Renal cortex interstitium (tissue), 11 donors: ENCODE results near the gene DBN1. TPM values are rescaled to one million over a fixed set of nuclear protein-coding genes. Genes with fewer than 3 reads are reported as not detected.
"Not testable (repeated sequence)": the region's sequence is repeated elsewhere in the genome, so short reads cannot be mapped to it uniquely, and the experiment has no call there.

ENCODE experiments used
- DNase-seq, 11 donors: peaks; one replicate each; pipeline ENCODE4 v3.0.0-alpha.2; 2013; ENCODE audit warnings: low read depth in 9 of 11, low spot score in 4 of 11; ENCODE audit errors: extremely low read depth in 1 of 11
- polyA plus RNA-seq, 3 donors: library from polyadenylated mRNA; unstranded; fragments of 120-200 nt; gene quantifications; one replicate each; pipeline ENCODE4 v1.2.1, GENCODE V29; 2013; ENCODE audit not compliant: insufficient read length in 3 of 3

Gene DBN1
- polyA plus RNA-seq, 3 donors = 169 to 239 (median 183) TPM

DNA sequence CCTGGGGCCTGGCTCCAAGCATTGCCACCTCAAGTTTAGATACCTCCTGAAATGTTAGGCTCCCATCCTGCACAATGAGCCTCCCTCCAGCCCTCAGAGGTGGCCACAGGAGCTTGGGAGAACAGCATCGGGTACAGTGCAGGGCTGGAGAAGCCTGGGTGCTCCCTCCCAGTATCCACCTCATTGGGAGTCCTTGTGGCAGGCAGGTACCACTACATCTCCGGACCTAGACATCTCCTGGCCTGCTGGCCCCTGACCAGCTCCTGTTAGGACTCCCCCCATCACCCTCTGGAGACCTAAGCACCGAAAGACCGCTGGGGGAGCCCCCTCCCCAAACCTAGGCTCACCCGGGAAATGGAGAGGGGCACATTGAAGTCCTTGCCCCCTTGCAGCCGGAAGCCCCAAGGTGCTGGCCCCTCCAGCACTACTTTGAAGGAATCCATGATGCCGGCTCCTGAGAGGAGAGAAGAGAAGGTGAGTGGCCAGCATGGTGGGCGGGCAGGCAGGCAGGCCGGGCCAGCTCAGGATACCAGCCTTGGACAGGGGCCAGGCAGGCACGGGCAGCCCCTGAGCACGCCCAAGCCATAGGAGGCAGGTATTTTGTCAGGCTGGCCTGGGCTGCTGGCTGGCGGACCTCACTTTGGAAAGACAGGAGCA lies 22.8 kb upstream of the DBN1 start:
- DNase-seq = no peak

DNA sequence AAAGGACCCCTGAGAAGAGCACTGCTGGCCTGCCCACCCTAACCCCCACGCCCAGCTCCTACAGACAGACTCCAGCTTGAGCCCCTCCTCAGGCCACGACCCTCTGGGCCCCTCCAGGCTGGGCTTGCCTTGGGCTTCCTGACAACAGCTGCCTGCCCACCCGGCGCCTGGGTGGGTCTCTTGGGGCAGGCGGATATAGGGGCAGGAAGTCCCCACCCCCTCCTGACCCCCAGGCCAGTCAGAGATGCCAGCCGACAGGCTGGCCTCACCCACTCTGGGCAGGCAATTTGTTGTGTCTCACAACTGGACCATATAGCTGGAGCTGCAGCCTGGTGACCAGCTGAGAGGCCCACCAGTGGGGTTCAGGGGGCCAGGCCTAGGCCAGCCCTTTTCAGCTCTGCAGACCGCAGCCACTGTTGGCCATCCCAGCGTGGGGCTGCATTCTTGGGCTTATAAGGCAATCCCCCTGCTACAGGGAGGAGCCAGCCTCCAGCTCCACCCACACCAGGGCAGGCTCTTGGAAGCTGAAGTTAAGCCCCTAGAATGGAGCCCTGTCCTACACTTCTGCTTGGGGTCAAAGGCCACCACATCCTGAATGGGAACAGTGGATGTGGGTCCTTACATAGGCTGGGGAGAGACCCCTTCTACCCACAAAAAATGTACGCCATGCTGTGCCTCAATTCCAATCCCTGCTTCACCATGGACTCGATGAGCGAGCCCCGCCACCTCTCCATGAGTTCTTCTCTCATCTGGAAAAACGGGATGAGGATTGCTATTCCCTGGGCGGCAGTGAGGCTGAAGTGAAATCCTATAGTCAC lies 22.0 kb upstream of the DBN1 start:
- DNase-seq = peak in 5 of 11 donors; percentile 64 to 82 (median 74)

DNA sequence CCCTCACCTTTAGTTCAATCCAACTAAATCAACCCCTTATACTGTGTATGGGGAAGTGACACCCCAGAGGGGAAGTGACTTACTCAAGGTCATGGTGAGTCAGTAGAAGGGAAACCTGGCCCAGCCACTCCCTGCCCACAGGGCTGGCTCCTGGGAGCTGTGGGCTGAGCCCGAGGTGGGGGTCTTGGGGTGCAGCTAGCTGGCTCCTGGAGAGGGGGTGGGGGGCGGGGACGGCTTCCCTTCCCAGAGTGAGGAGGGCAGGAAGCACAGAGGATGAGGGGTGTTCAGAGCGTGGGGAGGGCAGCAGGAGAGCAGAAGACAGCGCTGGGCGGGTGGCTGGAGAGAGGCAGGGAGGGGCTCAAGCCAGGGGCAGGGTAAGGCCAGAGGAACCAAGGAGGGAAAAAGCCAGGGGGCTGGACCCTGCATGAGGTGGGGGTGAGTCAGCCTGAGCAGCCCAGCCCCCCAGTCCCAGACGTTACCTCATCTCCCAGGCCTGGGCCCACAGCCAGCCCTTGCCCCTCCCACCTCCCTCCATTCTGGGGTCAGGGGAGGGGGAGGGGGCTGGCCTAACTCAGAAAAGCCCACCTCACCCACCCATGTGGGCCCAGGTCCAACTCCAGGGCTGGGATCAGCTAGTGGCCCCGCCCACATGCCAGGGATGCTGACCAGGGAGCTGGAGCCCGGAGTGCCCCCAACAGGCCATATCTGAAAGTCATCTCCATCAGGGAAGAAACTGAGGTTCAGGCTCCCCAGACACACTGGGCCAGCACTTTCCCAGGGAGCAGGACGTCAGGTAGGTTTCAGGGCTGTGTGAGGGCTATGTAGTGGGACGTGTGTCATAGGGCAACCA lies 21.1 kb upstream of the DBN1 start:
- DNase-seq = peak in 4 of 11 donors; percentile 54 to 66 (median 58)

DNA sequence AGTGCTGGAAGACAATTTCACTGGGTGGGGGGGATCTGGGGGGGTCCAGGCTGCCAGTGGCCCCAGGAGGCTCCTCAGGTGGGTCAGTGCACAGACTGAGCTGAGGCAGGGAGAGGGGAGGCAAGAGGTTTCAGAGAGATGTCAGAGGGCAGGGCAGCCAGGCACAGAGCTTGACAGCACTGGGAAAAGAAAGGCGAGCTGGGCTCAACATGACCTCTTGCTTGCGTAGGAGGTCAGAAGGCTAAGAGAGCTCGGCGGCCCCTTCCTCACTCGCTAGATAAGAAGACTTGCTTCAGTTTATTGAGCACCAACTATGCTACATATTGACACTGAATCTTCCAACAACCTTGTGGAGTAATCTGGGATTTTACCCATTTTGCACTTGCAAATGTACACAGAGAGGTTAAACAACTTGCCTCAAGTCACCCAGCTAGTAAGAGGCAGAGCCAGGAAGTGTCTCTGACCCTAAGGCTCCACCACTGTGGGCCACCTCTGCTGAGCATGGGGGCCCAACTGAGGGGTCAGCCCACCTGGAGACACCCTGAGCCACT lies 20.4 kb upstream of the DBN1 start:
- no peak for DNase-seq

DNA sequence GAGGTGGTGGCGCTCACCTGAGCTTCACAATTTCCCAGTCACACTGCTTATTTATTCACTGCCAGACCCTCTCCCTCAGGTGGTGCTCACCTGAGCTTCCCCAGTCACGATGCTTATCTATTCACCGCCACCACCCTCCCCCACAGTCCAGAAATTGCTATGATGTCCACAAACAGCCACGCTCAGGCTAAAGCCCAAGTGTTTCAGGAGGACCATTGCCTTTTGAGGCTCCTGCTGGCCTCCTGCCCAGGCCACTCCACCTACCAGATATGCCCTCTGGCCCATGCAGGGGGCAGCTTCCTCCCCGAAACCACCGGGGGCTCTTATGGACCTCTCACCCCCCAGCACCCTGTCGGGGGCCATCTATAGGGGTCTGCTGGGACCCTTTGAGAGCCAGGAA lies 19.4 kb upstream of the DBN1 start:
- no peak for DNase-seq

DNA sequence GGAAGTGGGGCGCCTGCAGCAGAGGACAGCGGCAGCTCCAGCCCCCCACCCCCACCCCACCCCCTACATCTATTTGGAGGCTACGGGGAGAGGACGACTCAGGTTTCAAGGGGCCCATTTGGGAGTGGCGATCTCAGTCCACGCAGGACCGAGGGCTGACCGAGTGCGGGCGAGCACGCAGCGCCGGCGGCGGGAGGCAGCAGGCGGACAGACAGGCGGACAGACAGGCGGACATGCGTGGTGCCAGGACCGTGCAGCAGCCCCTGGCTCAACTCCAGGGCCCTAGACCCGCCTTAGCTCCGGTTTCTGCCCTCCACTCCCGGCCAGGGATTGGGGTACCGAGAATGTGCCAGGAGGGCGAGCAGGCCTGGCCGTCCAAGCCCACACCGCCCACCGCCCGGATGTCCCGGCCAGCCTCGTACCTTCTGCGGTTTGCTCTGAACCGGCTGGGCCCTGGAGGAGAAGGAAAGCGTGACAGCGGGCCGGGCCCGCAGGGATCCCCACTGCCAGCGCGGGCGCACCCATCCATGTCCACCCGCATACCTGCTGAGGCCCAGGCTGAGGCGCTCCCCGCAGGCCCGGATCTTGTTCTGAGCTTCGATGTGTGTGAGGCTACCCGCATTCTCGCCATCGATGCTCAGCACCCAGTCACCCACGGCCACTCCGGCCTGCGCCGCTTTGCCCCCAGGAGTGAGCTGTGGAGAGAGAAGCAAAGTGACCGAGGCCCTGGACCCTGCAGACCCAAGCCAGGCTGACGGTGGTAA lies 18.7 kb upstream of the DBN1 start:
- DNase-seq = no peak

DNA sequence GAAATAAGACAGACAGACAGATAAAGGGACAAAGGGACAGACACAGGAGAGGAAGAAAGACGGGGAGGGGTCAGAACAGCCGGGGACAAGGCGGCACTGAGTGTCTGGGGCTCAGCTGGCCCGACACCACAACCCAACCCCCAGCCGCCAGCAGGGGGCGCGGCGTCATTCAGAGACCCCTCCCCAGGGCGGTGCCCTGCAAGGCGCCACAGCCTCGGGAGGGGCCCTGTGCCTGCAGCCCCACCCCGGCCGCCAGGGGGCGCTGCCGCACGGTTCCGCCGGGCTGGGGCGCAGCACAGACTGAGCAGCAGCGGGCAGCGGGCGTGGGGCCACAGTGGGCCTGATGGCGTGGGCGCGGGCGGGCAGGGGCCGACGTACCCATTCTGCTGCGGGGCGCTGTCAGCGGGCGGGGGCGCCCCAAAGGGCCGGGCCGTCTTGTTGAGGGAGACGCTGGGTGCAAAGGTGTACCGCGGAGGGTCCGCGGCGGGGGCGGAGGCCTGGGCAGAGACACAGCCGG lies 18.1 kb upstream of the DBN1 start:
- no peak for DNase-seq

DNA sequence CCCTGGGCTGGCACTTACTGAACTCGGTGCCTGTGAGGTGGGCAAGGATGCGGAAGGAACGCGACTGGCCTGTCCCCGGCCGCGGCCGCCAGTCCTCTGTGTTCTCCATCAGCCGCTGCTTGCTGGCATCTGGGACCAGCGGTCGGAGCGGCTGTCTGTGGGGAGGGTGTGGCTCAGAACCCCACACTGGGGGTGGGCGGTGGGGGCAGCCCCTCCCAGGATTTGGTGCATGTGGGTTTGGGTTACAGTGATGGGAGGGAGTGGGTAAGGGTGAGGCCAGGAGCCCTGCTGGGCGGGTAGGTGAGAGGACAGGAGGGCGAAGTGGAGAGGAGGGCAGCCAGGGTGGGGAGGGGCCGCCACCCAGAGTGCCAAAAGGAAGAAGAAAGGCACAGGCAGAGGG lies 17.6 kb upstream of the DBN1 start:
- DNase-seq = no peak

DNA sequence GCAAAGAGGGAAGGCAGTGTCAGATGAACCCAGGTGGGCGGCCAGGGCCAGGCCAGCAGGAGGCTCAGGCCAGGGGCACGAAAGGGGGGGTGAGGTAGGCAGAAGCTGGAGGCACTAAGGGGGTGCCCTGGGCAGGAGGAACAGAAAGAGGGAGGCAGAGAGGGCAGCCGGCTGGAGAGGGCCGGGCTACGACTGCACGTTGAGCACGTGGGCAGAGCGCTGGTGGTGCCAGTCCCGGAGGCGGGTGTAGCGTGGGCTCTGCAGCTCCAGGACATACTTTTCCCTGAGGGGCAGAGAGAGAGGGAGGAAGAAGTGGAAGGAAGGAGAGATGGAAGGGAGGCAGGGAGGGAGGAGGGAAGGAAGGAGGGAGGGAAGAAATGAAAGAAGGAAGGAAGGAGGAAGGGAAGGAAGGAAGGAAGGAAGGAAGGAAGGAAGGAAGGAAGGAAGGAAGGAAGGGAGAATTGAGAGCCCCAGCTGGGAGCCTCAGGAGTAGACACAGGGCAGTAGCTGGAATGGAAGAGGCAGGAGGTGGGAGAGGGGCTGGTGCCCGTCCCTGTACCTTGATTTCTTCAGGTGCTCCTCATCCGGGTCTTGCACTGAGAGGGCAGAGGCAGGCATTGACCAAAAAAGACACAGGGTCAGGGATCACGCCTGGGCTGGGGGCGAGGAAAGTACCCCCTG lies 17.0 kb upstream of the DBN1 start:
- DNase-seq = no peak

DNA sequence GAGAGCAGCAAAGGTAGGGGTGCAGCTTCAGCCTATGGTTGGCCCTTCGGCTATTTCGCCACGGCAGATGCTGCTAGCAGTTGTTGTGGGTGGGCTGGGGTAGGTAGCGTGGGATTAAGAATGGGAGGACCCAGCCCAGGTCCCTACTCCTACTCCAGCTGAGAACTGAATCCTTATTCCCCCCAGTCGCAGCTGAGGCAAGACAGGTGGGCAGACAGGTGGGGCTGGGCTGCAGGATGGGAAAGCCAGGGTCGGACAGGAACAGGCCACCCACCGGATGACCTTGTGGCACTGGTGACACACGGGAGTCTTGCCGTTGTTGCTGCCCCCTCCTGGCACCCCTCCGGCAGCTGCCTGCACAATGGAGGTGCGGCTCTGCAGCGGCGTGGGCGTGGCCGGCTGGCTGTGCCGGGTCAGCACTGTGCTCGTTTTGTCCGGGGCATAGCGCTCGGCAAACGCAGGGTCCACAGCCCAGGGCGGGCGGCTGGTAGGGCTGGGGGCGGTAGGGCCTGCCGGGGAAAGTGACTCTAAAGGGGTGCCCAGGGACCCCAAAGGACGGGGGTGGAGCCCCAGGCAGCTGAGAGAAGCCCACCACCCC lies 15.8 kb upstream of the DBN1 start:
- no peak for DNase-seq

DNA sequence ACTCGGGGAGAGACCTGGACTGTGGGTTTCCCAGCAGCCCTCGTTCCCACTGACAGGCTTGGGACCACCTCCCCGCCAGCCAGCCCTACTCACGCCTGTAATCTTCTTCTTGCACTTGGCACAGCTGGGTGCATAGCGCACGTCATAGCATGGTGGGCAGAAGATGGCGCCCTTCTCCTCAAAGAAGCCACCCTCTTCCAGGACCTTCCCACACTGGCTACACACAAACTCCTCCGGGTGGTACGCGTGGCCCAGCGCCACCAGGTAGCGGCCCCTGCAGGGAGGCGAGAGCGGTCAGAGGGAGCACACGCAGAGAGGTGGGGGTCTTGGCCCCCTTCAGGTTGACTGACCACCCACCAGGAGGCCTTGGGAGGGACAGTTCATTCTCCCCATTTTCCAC lies 14.5 kb upstream of the DBN1 start:
- DNase-seq = no peak

DNA sequence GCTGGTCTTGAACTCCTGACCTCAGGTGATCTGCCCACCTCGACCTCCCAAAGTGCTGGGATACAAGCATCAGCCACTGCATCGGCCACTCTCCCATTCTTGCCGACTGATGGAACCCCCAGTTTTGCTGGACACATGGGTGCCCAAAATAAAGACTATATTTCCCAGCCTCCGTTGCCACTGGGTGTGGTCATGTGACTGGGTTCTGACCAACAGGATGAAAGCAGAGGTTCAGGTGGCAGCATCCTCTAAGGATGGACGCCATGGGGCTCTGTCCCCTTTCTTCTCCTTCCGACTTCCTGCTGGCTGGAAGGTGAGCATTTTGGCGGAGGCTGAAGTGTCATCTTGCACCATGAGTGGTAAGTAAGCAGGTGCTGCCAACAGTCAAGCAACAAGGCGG lies 13.7 kb upstream of the DBN1 start:
- no peak for DNase-seq

DNA sequence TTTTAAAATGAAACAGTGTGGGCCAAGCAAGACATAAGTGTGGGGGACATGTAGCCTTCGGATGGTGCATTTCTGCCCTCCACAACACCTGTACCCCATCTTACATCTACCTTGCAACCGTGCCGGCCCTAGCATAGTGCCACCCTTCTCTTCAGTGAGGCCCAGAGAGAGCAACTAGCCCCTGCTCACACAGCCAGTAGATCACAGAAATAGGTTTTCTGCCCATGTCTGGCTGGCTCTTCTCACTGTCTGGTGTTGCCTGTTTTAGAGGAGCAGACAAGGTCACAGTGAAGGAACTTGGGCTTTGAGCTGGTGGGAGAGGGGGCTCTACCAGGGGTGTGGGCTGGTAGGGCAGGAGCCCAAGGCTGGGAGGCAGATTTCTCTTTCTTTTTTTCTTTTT lies 12.8 kb upstream of the DBN1 start:
- DNase-seq = no peak

DNA sequence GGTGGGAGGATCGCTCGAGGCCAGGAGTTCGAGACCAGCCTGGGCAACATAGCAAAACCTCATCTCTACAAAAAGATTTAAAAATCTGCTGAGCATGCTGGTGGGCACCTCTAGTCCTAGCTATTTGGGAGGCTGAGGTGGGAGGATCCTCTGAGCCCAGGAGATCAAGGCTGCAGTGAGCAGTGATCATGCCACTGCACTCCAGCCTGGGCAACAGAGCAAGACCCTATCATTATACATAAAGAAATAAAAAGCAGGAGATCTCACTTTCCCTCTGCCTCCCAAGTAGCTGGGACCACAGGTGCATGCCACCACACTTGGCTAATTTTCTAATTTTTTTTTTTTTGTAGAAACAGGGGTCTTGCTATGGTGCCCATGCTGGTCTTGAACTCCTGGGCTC lies 12.3 kb upstream of the DBN1 start:
- DNase-seq = not testable (repeated sequence)

DNA sequence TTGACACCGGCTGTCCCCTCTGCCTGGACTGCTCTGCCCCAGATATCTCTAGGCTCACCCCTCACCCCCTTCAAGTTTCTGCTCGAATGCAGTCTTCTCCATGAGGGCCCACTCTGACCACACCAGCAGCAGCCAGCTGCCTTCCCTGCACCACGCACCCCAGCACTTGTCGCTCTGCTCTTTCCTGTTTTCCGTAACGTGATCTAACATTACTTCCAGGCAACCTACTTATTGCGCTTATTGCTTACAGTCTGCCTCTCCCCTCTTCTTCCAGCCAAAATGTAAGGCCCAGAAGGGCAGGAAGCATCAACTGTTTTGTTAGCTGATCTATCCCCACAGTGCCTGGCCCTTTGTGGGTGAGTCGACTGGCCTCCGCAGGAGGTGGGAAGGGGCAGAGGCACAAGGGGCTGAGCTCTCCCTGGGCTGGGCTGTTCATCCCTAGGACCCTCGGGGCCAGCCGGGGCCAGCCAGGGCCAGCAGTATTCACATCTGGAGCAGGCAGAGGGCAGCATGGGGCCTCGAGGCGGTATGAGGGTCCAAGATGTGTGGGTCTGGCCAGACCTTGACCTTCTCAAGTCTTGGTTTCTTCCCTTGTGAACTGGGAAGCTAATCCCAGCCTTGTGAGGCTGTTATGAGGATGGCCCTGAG lies 11.6 kb upstream of the DBN1 start:
- DNase-seq = no peak

DNA sequence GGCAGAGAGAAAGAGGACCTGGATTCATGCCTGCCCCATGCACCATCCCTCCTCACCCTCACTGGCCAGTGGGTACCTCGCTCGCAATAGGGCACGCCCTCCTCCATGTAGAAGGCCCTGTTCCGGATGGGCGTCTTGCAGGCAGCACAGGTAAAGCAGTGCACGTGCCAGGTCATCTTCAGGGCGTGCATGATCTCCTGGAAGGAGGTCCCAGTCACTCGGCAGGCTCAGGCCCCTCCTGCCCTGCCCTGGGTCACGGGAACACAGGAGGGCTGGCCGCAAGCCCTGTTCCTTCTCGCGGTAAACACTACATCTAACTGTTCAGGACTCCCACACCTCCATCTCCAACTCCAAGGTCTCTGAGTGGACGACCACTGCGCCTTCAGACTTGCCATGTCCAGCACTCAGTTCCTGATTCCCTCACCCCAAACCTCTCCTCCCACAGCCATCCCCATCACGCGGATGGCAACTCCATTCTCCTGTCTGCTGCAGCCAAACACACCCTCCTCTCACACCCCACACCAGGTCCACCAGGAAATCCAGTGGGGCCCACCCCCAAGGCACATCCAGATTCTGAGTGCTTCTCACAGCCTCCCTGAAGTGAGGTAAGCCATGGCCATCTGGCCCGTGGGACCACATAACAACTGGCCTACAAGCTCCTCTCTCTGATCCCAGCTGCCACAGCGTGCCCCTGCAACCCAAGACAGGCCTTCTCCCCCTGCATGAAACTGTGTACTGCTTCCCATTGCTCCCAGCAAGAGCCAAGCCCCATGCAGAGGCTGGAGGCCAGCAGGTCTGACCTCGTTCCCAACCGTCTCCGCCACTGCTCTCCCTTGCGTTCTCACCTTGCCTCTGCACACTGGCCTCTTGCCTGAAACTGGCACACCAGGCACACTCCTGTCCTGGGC lies 10.8 kb upstream of the DBN1 start:
- no peak for DNase-seq
